Stimulated activated CD8-positive, alpha-beta memory T cell treated with anti-CD3 and anti-CD28 coated beads, Interleukin-12 subunit alpha, Interleukin-12 subunit beta, amount 100 ng/mL, for 4 hours (primary cell): ENCODE measurements around the gene GEMIN4.
A peak's percentile ranks its signal among the peaks of the same experiment; 100 is the strongest.
"Not testable (repeated sequence)": the region's sequence is repeated elsewhere in the genome, so short reads cannot be mapped to it uniquely, and the experiment has no call there.

Experiments used
- DNase-seq: peaks from one replicate; pipeline ENCODE4 v3.0.0-alpha.2; 2020; ENCODE audit warnings: low read depth

GEMIN4 gene

DNA sequence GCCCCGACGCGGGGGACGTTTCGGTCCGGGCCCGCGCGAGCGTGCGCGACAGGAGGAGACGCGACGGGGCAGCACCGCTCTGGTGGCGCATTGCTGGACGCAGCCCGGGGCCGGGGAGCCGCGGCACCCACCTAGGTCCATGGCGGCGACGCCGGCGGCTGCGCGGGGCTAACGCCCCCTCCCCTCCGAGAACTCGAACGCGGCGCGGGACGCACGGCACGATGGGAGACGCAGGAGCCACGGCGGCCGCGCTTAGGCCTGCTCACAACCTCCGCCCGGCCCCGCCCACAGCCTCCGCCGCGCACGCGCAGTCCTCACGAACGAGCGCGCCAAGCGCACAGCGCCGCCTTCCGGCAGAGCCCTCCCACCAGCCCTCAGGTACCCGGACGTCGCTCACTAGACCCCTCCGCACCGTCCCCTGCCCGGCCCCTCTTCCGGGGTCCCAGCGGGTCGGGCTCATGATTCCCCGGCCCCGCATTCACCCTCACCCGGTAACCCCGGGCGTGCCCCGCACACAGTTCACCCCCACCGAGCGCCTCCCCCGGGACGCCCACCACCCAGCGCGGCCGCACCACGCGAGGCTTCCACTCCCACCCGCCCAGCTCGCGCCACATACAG is at the start of gene GEMIN4:
Gene GEMIN4 (minus strand): TSS at position 263 of the 618 bp plus-strand sequence. CDS start 122 bp downstream, at position 141.
- peak; percentile 98 for DNase-seq

DNA sequence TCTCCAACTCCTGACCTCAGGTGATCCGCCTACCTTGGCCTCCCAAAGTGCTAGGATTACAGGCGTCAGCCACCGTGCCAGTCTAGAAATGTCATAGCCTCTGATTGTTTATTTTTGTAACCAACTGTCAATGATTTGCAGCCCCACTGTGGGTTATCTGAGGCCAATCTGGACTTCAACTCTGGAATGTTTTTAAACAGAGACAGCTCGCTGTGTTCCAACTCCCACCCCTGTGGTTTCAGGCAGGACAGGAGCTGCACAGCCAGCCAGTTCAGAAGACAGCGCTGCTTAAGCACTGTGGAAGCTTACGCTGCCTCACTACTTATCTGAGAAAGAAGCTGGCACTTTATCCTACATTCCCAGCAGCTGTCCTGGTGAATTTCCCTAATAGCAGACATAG is 49.6 kb upstream of the GEMIN4 start:
- no peak for DNase-seq

- no peak for DNase-seq
Measured at GRCh38 chr17:800446-801242, 48.6 kb upstream of the GEMIN4 start.

DNA sequence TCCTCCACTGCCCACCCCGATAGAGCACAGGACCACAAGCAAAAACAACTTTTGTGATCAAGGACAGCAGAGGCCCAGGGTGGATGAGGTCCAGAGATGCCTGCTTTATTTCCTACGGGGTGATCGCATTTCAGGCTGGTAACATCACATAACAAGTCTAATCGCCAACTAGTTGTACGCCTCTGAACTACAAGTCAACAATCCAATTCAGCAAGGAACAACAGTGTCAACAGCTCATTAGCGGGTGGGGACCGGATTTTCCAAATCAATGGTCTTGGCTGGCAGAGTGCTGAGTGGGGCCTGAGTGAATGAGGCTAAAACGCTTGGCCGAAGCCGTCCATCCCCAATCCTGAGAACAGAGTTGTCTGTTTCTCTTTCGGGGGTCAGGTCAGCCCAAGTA is 47.2 kb upstream of the GEMIN4 start:
- DNase-seq, result no peak

DNA sequence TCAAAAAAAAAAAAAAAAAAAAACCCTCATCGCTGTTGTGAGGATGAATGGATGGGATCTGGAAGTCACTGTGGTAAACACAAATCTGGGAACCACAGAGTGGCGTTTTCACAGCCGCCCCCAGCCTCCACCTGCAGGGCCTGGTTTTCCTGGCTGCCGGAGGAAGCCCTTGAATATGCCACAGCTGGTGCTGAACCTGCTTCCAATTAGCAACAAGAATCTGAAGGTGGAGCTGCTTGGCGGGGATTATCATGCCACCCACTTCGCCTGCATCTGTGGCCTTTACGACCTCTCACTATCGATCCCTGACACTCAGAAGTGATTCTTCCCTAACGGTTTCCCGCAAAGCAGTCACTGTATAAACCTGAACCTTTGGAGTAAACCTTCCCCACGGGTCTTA is 46.2 kb upstream of the GEMIN4 start:
- no peak for DNase-seq

- DNase-seq, result no peak
Measured at GRCh38 chr17:797236-797840, 45.3 kb upstream of the GEMIN4 start.

DNA sequence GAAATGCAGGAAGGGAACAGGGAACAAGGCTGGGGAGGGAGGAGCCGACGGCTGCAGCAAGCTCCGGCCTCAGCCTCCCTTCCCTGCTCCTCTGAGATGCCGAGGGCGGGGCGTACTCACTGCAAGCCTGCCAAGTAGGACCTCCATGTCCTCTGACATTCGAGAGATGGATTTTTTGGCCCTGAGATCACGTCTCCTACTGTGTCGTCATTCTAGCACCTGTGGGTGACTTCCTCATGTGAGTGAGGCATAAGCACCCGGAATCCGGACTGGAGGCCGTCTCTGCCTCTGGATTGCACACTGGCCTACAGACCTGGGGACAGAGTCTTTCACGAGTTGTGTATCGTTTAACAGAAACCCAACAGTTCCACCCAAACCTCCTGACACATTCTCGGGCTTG is 44.5 kb upstream of the GEMIN4 start:
- no peak for DNase-seq

DNA sequence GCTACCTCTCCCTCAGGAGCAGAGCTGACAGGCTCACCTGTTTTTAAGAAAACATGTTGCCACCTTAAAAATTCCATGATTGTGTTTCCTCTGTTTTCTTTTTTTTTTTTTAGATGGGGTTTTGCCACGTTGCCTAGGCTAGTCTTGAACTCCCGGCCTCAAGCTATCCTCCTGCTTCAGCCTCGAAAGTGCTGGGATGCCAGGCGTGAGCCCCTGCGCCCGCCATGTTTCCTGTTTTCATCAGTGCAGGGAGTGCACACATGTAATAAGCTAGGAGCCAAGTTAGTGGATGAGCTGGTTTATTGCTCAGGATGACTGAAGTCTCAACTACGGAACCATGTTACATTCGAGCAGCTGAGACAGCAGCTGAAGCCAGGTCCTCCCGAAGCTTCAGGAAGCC is 43.7 kb upstream of the GEMIN4 start:
- no peak for DNase-seq

DNA sequence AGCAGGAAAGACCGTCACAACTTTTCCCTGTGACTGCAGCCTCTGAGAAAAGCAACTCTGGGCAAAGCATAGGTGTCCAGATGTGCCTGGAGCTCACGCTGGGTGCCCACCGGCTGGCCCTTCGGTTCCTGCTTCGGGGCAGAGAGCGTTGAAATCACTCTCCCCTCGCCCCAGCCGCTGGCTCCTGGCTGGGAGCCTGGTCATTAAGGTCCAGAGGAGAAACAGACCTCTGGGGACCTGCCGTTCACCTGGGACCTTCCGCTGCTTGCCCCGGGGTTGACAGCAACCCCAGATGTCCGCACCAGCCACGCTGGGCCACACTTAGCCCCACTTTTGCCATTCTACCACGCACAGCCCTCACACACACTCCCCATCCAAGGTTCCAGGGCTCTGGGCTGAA is 43.2 kb upstream of the GEMIN4 start:
- DNase-seq, result no peak

GRCh38 chr17:794876-795275 is 42.8 kb upstream of the GEMIN4 start:
- no peak for DNase-seq

DNA sequence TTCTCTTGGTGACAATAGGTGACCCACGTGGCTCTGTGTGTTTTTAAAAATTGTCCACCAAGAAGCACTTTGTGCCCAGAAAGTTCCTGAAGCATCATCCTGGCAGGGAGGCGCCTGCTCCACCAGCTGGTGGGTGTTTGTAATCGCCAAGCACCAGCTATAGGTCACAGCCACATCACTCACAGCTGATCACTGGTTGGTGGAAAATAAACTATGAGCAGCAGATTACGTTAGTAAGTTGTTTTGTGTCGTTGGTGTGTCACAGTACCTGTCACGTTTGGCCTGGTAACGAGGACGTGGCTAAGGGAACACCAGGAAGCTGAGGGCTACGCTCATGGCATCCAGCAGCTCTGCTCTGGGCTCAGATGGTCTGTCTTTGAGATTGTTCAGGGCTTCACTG is 40.2 kb upstream of the GEMIN4 start:
- DNase-seq, result no peak

GRCh38 chr17:791829-792228 is 39.8 kb upstream of the GEMIN4 start:
- no peak for DNase-seq

DNA sequence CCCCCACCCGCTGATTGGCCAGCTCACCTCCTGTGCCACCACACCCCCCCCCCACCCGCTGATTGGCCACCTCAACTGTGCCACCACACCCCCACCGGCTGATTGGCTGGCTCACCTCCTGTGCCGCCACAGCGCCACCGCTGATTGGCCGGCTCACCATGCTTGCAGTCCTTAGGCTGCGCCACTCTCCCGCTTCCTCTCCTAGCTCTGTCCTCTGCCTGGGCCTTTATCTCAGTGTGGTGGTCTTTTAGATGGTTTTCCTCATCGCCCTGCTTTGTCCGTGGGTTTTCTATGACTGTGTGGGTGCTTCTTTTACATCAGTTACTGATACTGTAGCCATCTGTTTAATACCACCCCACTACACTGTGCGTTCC is 38.8 kb upstream of the GEMIN4 start:
- not testable (repeated sequence) for DNase-seq

GRCh38 chr17:789931-790873 is 38.1 kb upstream of the GEMIN4 start:
- DNase-seq, result not testable (repeated sequence)

DNA sequence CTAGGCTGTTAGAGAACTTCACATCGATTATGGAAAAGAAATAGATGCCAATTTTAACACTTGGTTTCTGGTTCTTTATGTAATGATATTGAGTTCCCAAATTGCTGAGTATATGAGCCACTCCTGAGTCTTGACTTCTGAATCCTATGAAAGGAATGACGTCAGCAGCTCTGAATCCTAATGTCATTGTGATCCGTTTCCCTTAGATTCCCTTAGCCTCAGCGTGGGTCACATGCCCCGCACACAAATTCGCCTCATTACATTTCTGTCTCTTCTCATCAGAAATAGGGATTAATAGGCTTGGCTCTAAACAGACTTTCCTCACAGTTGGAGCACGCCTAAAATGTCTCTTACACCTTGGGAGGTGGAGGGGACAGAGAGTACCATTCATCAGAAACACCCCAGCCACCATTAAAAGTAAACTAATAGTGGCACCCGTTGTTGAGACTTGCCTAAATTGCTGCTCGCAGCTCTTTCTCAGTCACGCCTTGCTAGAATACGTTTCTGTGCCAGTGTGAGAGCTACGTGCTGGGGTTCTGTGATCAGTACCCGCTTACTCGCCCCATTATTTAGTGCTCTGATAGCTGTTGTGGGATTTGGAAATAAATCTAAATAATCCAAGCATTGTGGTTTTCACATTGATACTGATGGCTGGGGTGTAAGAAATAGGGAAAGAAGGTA is 37.2 kb upstream of the GEMIN4 start:
- DNase-seq, result no peak

DNA sequence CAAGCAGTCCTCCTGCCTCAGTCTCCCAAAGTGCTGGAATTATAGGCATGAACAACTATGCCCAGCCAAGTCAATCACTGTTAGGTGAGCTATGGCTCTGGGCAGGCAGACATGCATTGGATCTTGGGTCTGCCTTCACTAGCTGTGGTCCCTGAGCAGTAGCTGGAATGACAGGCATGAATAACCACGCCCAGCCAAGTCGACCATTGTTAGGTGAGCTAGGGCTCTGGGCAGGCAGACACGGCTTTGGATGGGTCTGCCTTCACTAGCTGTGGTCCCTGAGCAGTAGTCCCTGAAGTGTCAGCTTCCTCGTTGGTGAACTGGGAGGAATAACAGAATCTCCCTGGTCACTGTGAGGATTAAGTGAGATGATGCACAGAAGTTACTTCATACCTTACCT is 36.5 kb upstream of the GEMIN4 start:
- DNase-seq, result no peak

DNA sequence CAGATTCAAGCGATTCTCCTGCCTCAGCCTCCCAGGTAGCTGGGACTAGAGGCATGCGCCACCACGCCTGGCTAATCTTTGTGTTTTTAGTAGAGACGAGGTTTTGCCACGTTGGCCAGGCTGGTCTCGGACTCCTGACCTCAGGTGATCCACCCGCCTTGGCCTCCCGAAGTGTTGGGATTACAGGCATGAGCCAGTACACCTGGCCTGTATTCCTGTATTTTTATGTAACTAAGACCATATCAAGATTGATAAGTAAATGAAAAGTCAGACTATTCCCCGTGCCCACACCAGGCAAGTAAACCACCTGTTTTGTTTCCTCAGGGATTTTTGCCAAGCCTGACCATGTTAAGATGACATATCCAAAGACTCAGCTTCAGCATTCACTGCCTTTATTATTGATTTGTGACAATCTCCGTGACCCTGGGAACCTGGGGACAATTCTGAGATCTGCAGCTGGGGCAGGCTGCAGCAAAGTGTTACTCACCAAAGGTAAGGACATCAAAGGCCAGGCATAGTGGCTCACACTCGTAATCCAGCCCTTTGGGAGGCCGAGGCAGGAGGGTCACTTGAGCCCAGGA is 35.7 kb upstream of the GEMIN4 start:
- no peak for DNase-seq

- DNase-seq, result not testable (repeated sequence)
Measured at GRCh38 chr17:785901-786300, 33.8 kb upstream of the GEMIN4 start.

GRCh38 chr17:784143-784542 is 32.1 kb upstream of the GEMIN4 start:
- no peak for DNase-seq

DNA sequence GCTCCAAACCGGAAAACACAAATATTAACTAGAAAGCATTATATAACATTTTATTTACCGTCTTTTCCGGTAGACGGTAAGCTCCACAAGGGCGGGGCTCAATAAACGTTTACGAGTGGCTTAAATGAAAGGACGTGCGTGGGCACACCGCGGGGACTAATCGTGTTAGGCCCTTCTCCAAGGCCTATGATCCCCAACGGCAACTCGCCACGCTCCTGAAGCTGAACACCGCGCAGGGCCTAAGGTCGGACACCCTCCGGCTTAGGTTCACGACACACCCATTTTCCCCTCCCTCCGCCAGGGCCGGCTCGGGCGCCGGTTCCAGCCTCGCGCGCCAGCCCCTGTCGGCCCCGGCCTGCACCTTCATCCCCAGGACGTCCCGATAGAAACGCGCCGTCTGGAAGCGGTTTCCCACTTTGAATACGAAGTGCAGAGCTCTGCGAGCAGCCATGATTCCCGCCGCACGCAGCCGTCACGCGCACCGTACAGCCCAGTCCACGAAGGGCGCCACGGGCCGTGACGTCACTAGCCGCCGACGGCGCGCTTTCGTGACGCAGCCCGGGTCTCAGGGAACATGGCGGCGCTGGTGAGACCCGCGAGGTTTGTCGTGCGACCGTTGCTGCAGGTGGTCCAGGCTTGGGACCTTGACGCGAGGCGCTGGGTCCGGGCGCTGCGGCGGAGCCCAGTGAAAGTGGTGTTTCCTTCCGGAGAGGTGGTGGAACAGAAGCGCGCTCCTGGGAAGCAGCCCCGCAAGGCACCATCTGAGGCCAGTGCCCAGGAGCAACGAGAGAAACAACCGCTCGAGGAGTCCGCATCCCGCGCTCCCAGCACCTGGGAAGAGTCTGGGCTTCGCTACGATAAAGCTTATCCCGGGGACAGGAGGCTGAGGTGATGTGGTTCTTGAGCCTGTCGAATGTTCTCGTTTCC is 30.0 kb upstream of the GEMIN4 start, which contains the start of the genes GLOD4 and MRM3:
Gene GLOD4 (minus strand): TSS at position 476 of the 927 bp plus-strand sequence. CDS start 25 bp downstream, at position 451.
Gene MRM3 (plus strand): TSS at position 549 of the 927 bp plus-strand sequence. CDS start 26 bp downstream, at position 575.
- peak; percentile 95 for DNase-seq
